ENCODE data around the gene LGR4. TPM values are rescaled to one million over a fixed set of nuclear protein-coding genes. Genes with fewer than 3 reads are reported as not detected.
A peak's percentile ranks its signal among the peaks of the same experiment; 100 is the strongest.

LGR4 gene
- total and polyA plus RNA-seq, 2 of the 4 experiments (the other 2 are of a cell fraction): 2.9 to 6.8 TPM

DNA sequence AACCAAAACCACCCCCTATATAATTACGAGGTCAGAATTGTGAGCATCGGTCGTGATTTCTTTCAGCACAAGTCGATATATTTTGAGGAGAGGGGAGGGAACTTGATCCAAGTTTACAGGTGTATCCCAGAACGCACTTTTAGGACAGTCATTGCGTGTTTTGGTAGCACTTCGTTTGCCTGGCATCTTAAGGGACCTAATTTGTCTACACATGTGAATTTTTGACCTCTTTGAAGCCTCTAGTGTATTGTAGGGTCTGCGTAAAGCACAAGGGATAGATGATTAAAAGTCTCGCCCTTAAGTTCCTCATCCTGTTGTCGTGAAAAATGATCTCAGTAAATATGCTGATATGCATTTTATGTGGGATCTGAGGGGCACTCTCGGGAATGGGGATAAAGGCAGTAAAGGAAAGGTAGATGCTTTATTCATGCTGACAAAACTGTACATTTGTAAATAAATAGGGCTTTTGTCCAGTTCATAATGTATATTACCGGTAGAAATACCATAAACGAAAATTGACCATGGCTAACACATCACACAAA lies 108.9 kb downstream of the LGR4 start:
- 0 out of 2 replicates have a peak, but pooled peaks cover 3% of the 10 kb centered on the region for H3K9me1 ChIP-seq (ENCODE audit: insufficient read depth, low read length)
- H4K20me1 ChIP-seq (ENCODE audit: insufficient read depth, low read length): no peaks in the 10 kb centered on the region
- peak overlapping the region; percentile 85 for H3K27ac ChIP-seq (ENCODE audit: insufficient read depth, low read length)
- peak overlapping the region; percentile 92 for H3K4me3 ChIP-seq (ENCODE audit: insufficient read depth, low read depth, low read length)
- 0 out of 2 replicates have a peak, but pooled peaks cover 3% of the 10 kb centered on the region for H3K36me3 ChIP-seq (ENCODE audit: control insufficient read depth, insufficient read depth, low read length)
- peak overlapping the region; percentile 82; the same call in 1 of the 2 replicates for H2BK120ac ChIP-seq (ENCODE audit: low read depth, low read length)
- no peak for DNase-seq
- H3K27me3 ChIP-seq (ENCODE audit: control insufficient read depth, insufficient read depth, low read length): no peaks in the 10 kb centered on the region
- H2BK15ac ChIP-seq (ENCODE audit: low read depth, low read length): peak overlapping the region; percentile 66; the same call in 1 of the 3 replicates
- H3K56ac ChIP-seq (ENCODE audit: extremely low read depth, insufficient read depth, low read length): peak overlapping the region; percentile 56
- peak overlapping the region; percentile 97 for H3K14ac ChIP-seq (replicated peaks; ENCODE audit: low read depth, low read length)
- ATAC-seq (ENCODE audit: low read depth): no peak
- no peak overlapping the region; the same call in 1 of the 2 replicates for H2AK5ac ChIP-seq (ENCODE audit: low read depth, low read length)
- H4K8ac ChIP-seq (ENCODE audit: low read depth in 2 of 2, low read length in 2 of 2): peak overlapping the region; percentile 83 to 99
- ChIA-PET CTCF (interaction anchor here (1.0 kb wide), 1 partner anchor 13 kb away, joined by 3 read pairs; no protein-coding TSS in a partner anchor), POLR2A (ENCODE audit: unreplicated experiment) (no interaction called here)
- TF ChIP-seq MAFK (IDR thresholded peaks at IDR 0.05; ENCODE audit: low read depth, low read length) (peak; percentile 44; the same call in 1 of the 2 replicates), RFX5 (IDR thresholded peaks at IDR 0.05; ENCODE audit: low read depth, low read length) (no peak), POLR2A (IDR thresholded peaks at IDR 0.05; ENCODE audit: low read depth, low read length) (no peak), SMC3 (IDR thresholded peaks at IDR 0.05; ENCODE audit: low read depth, low read length) (no peak), FOS (IDR thresholded peaks at IDR 0.05; ENCODE audit: low read depth, low read length) (no peak), BHLHE40 (IDR thresholded peaks at IDR 0.05; ENCODE audit: low read depth, low read length) (no peak), RAD21 (IDR thresholded peaks at IDR 0.05; ENCODE audit: low read length) (no peak), CHD1 (IDR thresholded peaks at IDR 0.05; ENCODE audit: low read depth, low read length) (no peak)
- no TSS peak for BruUV-seq (replicated peaks)
- H2BK20ac ChIP-seq (ENCODE audit: low read depth, low read length): no peak overlapping the region
- peak overlapping the region; percentile 100 for H2AFZ ChIP-seq (replicated peaks; ENCODE audit: low read length, poor library complexity)
- H2BK5ac ChIP-seq (ENCODE audit: low read depth, low read length, poor library complexity, severe bottlenecking): peak overlapping the region; percentile 82
- WGBS, 2 experiments (ENCODE audit: extremely low coverage in 2 of 2, insufficient read length in 1 of 2): 75% methylated on average over 4 of the region's 13 CpGs; no CpG with 5 or more reads in 1 of the 2 experiments
- H3K79me1 ChIP-seq (ENCODE audit: low read depth in 1 of 2, low read length in 2 of 2): peaks cover 0 to 12% of the 10 kb centered on the region in 2 experiments; a peak in 1 of 4 replicates
- no peaks in the 10 kb centered on the region for H3K9me3 ChIP-seq (ENCODE audit: control insufficient read depth, insufficient read depth, low read length)
- intact Hi-C loops (cut with micrococcal nuclease) (loop anchor here (5.0 kb wide), 1 partner anchor 109 kb away; the partner anchor contains the start of gene LGR4), dilution Hi-C loops (cut with HindIII; ENCODE audit: low sequenced_read_pairs, unreplicated experiment) (no loop called here), in situ Hi-C loops (cut with MboI; ENCODE audit: low sequenced_read_pairs) (loop anchor here (5.0 kb wide), 1 partner anchor 104 kb away; no protein-coding TSS in a partner anchor)
- H2AK9ac ChIP-seq (replicated peaks; ENCODE audit: low read depth, low read length, poor library complexity): no peak overlapping the region
- peak overlapping the region; percentile 99 for H3K4me2 ChIP-seq (ENCODE audit: low read depth, low read length)
- H3K4me1 ChIP-seq (ENCODE audit: control insufficient read depth, insufficient read depth, low read length): peaks cover 1% of the 10 kb centered on the region; the same call in 1 of the 2 replicates
- H4K5ac ChIP-seq (ENCODE audit: low read depth, low read length): peak overlapping the region; percentile 97
- peak overlapping the region; percentile 89; the same call in 1 of the 2 replicates for H3K4ac ChIP-seq (ENCODE audit: low read depth, low read length)
- peak overlapping the region; percentile 83 for H4K91ac ChIP-seq (ENCODE audit: insufficient read depth, low read depth, low read length)
- peak overlapping the region; percentile 90 for H3K23ac ChIP-seq (ENCODE audit: low read depth, low read length)
- H3K18ac ChIP-seq (ENCODE audit: low read depth, low read length): peak overlapping the region; percentile 94; the same call in 1 of the 2 replicates
- H3K9ac ChIP-seq (ENCODE audit: low read depth, low read length): peak overlapping the region; percentile 88

All from IMR-90 (cell line).